MM.1S (cell line): ENCODE measurements around the gene COL11A2.
A peak's percentile ranks its signal among the peaks of the same experiment; 100 is the strongest.

ENCODE experiments used
- DNase-seq: peaks from one replicate; pipeline ENCODE4 v3.0.0-alpha.2; 2015
- H2AFZ ChIP-seq: fragments of 300-600 bp; sonication (generic); 2 replicates; pipeline ENCODE4 v1.6.0; 2016; ENCODE audit warnings: antibody characterized with exemption, low read length
- H3F3A ChIP-seq: fragments of 300-600 bp; sonication (generic); 2 replicates; pipeline ENCODE4 v1.6.1; 2016; ENCODE audit warnings: mild to moderate bottlenecking, antibody characterized with exemption, low read length, moderate library complexity, mixed read lengths; ENCODE audit not compliant: insufficient read depth
- H3K27ac ChIP-seq: fragments of 300-600 bp; sonication (generic); 2 replicates; pipeline ENCODE4 v1.5.1; 2016; ENCODE audit warnings: mild to moderate bottlenecking, low read length
- H3K27me3 ChIP-seq: fragments of 300-600 bp; sonication (generic); replicated peaks from 2 replicates; pipeline ENCODE4 v1.6.0; 2016; ENCODE audit warnings: low read length; ENCODE audit not compliant: insufficient read depth
- H3K36me3 ChIP-seq: fragments of 300-600 bp; sonication (generic); replicated peaks from 2 replicates; pipeline ENCODE4 v1.6.1; 2016; ENCODE audit warnings: mild to moderate bottlenecking, low read length, mixed read lengths; ENCODE audit not compliant: insufficient read depth
- H3K4me1 ChIP-seq: fragments of 300-600 bp; sonication (generic); 2 replicates; pipeline ENCODE4 v1.6.1; 2016; ENCODE audit warnings: low read length, mixed read lengths
- H3K4me2 ChIP-seq: fragments of 300-600 bp; sonication (generic); 2 replicates; pipeline ENCODE4 v1.6.0; 2016; ENCODE audit warnings: low read depth, low read length
- H3K4me3 ChIP-seq: fragments of 300-600 bp; sonication (generic); 2 replicates; pipeline ENCODE4 v1.5.1; 2016; ENCODE audit warnings: low read length, mixed read lengths
- H3K79me2 ChIP-seq: fragments of 300-600 bp; sonication (generic); 2 replicates; pipeline ENCODE4 v1.6.1; 2016; ENCODE audit warnings: mixed run types, low read length, mixed read lengths
- H3K9ac ChIP-seq: fragments of 300-600 bp; sonication (generic); 2 replicates; pipeline ENCODE4 v1.6.1; 2016; ENCODE audit warnings: low read length, mixed read lengths
- H3K9me2 ChIP-seq: fragments of 300-600 bp; sonication (generic); replicated peaks from 2 replicates; pipeline ENCODE4 v1.6.1; 2016; ENCODE audit warnings: mild to moderate bottlenecking, low read length, mixed read lengths; ENCODE audit not compliant: insufficient read depth
- H3K9me3 ChIP-seq: fragments of 300-600 bp; sonication (generic); replicated peaks from 2 replicates; pipeline ENCODE4 v1.6.1; 2016; ENCODE audit warnings: mild to moderate bottlenecking, low read length, mixed read lengths; ENCODE audit not compliant: insufficient read depth
- H4K20me1 ChIP-seq: fragments of 300-600 bp; sonication (generic); 2 replicates; pipeline ENCODE4 v1.6.1; 2016; ENCODE audit warnings: mild to moderate bottlenecking, low read length, moderate library complexity, mixed read lengths; ENCODE audit not compliant: insufficient read depth
- EZH2 ChIP-seq: fragments of 300-600 bp; sonication (generic); optimal IDR thresholded peaks from 2 replicates; pipeline ENCODE3; 2017; ENCODE audit warnings: low read depth, mild to moderate bottlenecking, antibody characterized with exemption, low read length, mixed read lengths
- EZH2phosphoT487 ChIP-seq: fragments of 300-600 bp; sonication (generic); IDR thresholded peaks from 2 replicates; pipeline ENCODE4 v1.6.1; 2018; ENCODE audit warnings: antibody characterized with exemption, low read length
- TF ChIP-seq, protein P1 (sequence below): fragments of 300-600 bp; sonication (generic); IDR thresholded peaks from 2 replicates; pipeline ENCODE4 v1.5.1; 2016; ENCODE audit warnings: antibody characterized with exemption, low read length, mixed read lengths

The COL11A2 gene

DNA sequence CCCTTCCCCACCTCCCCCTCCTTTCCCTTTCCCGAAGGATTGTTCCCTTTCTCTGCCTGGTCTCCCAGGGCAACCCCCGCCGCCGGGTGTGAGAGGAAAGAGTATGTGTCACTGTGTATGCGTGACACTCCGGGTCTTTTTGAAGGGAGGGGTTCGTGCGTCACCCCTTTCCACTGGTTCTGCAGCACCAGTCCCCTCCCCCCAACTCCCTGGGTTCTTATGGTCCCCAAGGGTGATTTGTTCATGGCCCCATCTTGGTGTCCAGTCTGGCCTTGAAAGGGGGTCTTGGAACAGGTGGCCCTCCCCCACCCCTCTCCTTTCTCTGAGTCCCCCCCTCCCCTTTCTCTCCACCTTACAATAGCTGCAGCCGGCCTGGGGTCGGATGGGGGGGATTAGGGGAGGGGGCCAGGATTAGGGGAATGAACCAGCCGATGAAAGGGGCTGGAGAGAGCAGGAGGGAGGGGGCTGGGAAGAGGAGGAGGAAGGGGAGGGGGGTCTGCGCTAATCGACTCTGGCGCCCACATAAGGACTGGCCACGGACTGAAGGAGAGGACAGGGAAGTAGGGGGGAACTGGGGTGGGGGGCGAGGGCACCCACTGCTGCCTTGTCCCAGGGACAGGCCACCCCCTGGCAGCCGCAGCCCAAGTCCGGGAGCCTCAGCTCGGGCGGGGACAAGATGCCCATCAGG lies 14.7 kb upstream of the COL11A2 start:
- TF ChIP-seq EZH2phosphoT487 (no peak), EZH2 (no peak)
- TF ChIP-seq, protein P1, sequence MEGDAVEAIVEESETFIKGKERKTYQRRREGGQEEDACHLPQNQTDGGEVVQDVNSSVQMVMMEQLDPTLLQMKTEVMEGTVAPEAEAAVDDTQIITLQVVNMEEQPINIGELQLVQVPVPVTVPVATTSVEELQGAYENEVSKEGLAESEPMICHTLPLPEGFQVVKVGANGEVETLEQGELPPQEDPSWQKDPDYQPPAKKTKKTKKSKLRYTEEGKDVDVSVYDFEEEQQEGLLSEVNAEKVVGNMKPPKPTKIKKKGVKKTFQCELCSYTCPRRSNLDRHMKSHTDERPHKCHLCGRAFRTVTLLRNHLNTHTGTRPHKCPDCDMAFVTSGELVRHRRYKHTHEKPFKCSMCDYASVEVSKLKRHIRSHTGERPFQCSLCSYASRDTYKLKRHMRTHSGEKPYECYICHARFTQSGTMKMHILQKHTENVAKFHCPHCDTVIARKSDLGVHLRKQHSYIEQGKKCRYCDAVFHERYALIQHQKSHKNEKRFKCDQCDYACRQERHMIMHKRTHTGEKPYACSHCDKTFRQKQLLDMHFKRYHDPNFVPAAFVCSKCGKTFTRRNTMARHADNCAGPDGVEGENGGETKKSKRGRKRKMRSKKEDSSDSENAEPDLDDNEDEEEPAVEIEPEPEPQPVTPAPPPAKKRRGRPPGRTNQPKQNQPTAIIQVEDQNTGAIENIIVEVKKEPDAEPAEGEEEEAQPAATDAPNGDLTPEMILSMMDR, result no peak
- no peak overlapping the region for H2AFZ ChIP-seq
- H3K4me3 ChIP-seq, result no peak overlapping the region
- no peaks in the 10 kb centered on the region for H4K20me1 ChIP-seq
- no peak overlapping the region for H3K27ac ChIP-seq
- DNase-seq, result no peak
- peaks cover 28% of the 10 kb centered on the region for H3K4me1 ChIP-seq
- peaks cover 11% of the 10 kb centered on the region; the same call in 1 of the 2 replicates for H3F3A ChIP-seq
- no peaks in the 10 kb centered on the region for H3K27me3 ChIP-seq
- no peaks in the 10 kb centered on the region for H3K36me3 ChIP-seq
- peaks cover 10% of the 10 kb centered on the region for H3K79me2 ChIP-seq
- peak overlapping the region; percentile 91 for H3K4me2 ChIP-seq
- H3K9ac ChIP-seq, result no peak overlapping the region
- no peaks in the 10 kb centered on the region for H3K9me2 ChIP-seq
- no peaks in the 10 kb centered on the region for H3K9me3 ChIP-seq

DNA sequence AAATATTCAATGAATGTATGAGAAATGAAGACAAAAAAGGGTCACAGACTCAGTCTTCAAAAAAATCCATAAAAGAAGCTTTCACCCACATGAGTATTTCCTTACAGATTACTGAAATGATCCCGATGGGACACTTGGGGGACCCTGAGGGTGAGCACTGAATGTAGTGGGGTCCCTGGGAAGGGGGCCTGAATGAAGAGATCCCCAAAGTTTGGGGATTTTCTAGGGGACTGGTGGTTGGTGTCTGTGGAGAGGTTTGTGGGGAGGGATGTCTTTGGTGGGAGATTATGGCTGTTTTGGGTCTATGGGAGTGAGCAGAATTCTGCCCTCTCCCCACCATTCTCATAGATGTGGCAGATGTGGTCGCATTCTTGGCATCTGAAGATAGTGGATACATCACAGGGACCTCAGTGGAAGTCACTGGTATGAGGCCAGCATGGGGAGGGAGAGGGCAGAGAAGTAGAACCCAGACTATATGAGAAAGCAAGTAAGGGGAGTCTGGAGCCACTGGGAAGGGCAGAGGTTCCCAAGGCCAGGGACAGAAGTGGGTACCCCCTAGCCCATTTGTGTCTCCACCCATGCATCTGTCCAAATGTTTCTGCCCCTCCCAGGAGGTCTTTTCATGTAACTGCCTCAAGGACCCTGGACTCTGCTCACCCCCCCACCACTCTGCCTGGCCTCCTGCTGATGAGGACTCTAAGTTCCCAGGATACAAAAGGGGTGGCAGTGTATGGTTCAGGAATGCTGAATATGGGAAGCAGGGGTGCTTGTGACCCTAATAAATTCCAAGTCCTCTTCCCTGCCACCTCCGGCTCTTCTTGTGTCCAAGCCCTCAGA lies 14.0 kb upstream of the COL11A2 start:
- peaks cover 17% of the 10 kb centered on the region for H3K79me2 ChIP-seq
- no peaks in the 10 kb centered on the region for H3K36me3 ChIP-seq
- H3K9ac ChIP-seq, result no peak overlapping the region

DNA sequence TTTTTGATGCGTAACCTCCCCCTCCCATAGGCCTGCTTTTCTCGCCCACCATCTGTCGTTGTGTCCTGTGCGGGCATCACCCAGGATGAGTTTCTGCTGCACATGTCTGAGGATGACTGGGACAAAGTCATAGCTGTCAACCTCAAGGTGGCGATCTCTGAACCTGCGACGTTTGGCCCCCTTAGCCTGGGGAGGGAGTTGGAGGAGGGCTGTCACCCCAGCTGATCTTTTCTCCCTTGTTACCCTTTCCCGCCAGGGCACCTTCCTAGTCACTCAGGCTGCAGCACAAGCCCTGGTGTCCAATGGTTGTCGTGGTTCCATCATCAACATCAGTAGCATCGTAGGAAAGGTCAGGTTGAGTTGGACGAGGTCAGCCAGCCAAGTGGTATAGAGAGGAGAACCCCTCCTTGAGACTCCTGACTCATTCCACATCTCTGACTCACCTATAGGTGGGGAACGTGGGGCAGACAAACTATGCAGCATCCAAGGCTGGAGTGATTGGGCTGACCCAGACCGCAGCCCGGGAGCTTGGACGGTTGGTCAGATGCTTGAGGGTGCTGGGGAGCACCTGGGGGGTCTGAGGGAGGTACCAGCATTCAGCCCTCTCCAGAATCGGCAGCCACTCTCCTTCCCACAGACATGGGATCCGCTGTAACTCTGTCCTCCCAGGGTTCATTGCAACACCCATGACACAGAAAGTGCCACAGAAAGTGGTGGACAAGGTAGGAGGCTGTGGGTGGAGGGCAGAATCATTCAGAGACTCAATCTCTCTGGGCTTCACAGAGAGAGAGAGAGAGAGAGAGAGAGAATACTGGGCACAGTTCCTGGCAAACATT lies 13.1 kb upstream of the COL11A2 start:
- peak overlapping the region; percentile 84 for H3K4me2 ChIP-seq
- H3K27me3 ChIP-seq, result no peaks in the 10 kb centered on the region
- H4K20me1 ChIP-seq, result no peaks in the 10 kb centered on the region
- H3K4me1 ChIP-seq, result peaks cover 36% of the 10 kb centered on the region
- no peak for TF ChIP-seq EZH2
- TF ChIP-seq EZH2phosphoT487, result no peak
- TF ChIP-seq, protein P1, result peak; percentile 46
- peak overlapping the region; percentile 56; the same call in 1 of the 2 replicates for H3K27ac ChIP-seq
- peak overlapping the region; percentile 94 for H3K9ac ChIP-seq
- peak; percentile 29 for DNase-seq
- peak overlapping the region; percentile 97 for H3K4me3 ChIP-seq
- peaks cover 23% of the 10 kb centered on the region for H3K79me2 ChIP-seq
- no peaks in the 10 kb centered on the region for H3K9me3 ChIP-seq
- peaks cover 14% of the 10 kb centered on the region; the same call in 1 of the 2 replicates for H3F3A ChIP-seq
- H3K9me2 ChIP-seq, result no peaks in the 10 kb centered on the region
- H2AFZ ChIP-seq, result peak overlapping the region; percentile 94
- no peaks in the 10 kb centered on the region for H3K36me3 ChIP-seq

More for the DNA sequence above, 14.0 kb upstream of the COL11A2 start:
- Histone ChIP-seq H3K9me2 (no peaks in the 10 kb centered on the region), H3K9me3 (no peaks in the 10 kb centered on the region), H3K4me2 (no peak overlapping the region), H2AFZ (no peak overlapping the region), H3K4me3 (no peak overlapping the region), H4K20me1 (no peaks in the 10 kb centered on the region), H3K27ac (no peak overlapping the region), H3K27me3 (no peaks in the 10 kb centered on the region), H3K4me1 (peaks cover 36% of the 10 kb centered on the region), H3F3A (peaks cover 11% of the 10 kb centered on the region; the same call in 1 of the 2 replicates)
- no peak for TF ChIP-seq EZH2
- TF ChIP-seq, protein P1, result no peak
- TF ChIP-seq EZH2phosphoT487, result no peak
- no peak for DNase-seq
